DMS53 treated with DMSO at 0.1 percent for 48 hours (cell line): ENCODE data around the gene C19orf67.

Source experiments
- DNase-seq: peaks from one replicate; lab custom pipeline; 2025; ENCODE audit not compliant: unreplicated experiment; lab: John Stamatoyannopoulos, UW

The C19orf67 gene

DNA sequence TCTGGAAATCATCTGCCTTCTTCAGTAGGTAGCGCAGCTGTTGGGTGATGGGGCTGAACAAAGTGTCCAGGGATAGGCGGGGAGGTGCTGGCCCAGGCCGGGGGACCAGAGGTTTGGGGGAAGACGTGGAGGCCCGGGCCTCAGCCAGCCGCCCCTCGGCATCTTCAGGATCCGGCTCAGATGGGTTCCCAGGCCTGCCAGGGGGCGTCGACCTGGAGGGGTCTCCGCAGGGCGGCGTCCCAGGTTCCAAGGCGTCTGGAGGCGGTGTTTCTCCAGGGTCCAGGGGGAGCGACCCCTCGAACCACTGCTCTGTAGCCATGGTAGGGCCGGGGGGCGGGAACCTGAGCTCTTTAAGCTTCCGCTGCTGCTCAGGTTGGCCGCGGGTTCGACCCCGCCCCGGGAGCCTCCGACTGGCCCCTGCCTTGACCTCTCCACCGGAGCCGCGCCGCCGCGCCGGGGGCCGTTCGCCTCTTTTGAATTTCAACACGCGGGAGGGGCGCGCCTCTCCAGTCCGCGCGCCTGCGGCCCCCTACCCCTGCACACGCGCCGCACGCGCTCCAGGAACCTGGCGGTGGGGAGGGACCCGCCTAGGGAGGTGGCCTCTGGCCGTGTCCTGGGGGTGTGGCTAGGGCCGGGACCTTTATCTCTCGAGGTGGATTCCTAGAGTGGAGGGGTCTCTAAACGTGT is at the start of gene C19orf67:
C19orf67 (minus strand) TSS at position 475 of the 687 bp plus-strand sequence; CDS start at position 319, 156 bp downstream.
- no peak for DNase-seq

DNA sequence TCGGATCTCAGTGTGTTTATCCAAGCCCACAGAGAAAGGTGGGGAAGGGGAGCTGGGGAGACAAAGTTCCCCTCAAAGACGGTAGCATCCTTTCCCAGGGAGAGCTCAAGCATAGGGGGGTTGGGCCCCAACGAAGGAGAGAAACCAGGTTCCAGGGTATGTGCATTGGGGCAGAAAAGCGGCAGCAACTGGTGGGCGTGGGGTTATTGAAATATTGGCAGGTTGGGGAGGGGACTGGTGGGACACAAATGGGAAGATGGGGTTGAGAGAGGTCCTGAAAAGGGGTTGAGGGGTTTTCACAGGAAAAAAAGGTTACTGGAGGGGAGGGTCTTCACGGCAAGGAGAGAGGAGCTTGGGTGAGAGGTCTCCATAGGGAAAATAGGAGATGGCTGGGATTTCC is 49.8 kb upstream of the C19orf67 start:
- no peak for DNase-seq

DNA sequence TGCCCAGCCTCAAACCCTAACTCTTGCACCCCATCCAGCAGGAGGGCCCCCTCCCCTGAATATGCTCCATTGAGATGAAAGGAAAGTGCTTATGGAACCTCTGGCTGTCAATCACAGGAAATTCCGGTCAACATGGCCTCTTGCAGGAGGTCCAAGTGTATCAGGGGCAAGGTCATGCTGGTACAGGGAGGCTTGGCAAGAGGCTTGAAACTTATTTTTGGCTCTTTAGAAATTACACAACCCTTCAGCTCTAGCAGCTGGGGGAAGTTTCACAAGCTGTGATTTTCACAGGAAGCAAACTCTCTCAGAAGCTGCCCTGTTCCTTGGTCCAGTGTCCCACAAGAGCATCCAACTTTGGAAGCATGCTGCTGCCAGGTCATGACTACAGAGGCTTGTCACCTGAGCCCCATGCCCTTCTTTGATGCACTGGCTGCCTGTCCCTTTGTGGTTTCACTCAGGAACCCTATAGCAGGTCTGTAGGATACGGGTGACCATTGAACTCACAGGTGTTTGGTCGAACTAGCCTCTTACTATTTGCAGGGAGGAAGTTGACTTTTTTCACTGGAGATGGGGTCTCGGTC is 42.4 kb upstream of the C19orf67 start:
- no peak for DNase-seq

- no peak for DNase-seq
Observed at GRCh38 chr19:14127176-14127575, 41.6 kb upstream of the C19orf67 start.

DNA sequence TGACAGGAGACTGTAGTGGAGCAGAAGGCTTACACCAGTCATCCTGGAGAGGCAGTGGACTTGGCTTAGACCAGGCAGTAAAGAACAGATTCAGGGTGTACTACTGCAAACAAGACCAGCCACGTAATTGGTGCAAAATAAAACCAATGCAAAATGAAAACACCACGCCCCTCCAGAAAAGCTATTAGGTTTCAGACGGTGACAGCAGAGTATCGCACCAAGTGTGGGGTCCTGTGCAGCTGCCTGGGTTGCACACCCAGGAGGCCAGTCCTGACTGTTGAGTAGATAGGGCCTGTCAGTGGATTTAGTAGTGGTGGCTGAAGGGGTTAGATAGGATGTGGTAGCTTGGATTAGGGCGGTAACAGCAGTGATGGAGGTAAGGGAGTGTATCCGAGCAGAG is 37.3 kb upstream of the C19orf67 start:
- DNase-seq, result no peak

DNA sequence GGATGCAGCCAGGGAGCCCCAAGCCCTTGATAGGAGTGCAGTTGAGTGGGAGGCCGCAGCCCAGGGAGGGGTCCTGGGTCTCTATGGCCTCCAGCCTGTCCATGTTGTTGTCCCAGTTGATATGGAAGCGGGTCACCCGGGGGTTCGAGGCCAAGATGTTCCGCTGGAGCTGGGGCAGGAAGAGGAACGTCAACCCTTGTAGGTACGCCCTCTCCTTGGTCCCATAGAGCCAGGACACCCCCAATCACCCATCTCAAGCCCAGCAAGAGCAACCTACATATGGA is 34.9 kb upstream of the C19orf67 start:
- no peak for DNase-seq

- DNase-seq, result no peak
Observed at GRCh38 chr19:14119644-14120496, 34.3 kb upstream of the C19orf67 start.

DNA sequence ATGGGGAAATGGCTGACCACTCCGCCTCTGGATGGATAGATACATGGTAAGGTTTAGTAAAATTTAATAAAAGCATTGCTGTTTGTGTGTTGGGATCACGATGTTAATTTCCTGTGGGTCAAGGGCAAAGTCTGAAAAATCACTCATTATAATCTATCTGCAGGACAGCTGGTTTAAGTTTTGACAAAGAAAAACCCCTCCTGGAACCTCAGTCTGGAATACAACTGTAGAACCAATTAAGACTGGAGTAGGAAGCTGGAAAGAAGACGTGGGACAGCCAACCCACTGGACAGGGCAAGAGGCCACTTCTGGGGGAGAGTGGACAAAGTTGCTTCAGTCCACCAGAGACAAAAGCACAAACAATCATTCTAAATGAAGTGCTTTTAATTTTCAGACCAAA is 33.6 kb upstream of the C19orf67 start:
- no peak for DNase-seq

GRCh38 chr19:14118165-14119051 is 32.8 kb upstream of the C19orf67 start:
- peak; percentile 21 for DNase-seq

DNA sequence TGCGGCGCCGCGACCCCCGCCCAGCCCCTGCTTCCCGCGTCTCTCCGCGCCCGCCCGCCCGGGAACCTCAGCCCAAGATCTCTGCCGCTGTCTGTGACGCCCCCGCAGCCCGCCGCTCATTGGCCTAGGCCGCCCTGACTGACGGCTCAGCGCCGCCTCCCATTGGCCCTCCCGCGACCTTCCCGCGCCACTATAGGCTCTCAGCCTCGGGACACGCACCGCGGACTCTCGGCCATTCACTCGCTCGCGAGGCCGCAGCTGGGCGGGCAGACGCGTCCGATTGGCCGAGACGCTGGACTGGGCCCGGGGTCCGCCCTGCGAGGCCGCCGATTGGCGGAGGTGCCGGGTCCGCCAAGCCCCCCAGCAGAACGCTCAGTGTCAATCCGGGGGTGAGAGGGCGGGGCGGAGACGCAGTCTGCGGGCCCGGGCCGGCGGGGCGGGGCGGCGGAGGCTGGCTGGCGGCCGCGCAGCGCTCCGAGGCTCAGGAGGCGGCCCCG is 32.1 kb upstream of the C19orf67 start, which contains the start of gene PRKACA:
PRKACA (minus strand) TSS at position 95 of the 497 bp plus-strand sequence. CDS start 215 bp downstream, outside the sequence.
- DNase-seq, result peak; percentile 92

GRCh38 chr19:14116918-14117578 is 31.5 kb upstream of the C19orf67 start:
- no peak for DNase-seq

GRCh38 chr19:14116525-14116917 is 30.9 kb upstream of the C19orf67 start:
- no peak for DNase-seq

- DNase-seq, result no peak
Observed at GRCh38 chr19:14115756-14116155, 30.2 kb upstream of the C19orf67 start.

GRCh38 chr19:14114854-14115253 is 29.3 kb upstream of the C19orf67 start:
- DNase-seq, result no peak

- no peak for DNase-seq
Observed at GRCh38 chr19:14114439-14114838, 28.9 kb upstream of the C19orf67 start.

- no peak for DNase-seq
Observed at GRCh38 chr19:14113762-14114414, 28.3 kb upstream of the C19orf67 start.

DNA sequence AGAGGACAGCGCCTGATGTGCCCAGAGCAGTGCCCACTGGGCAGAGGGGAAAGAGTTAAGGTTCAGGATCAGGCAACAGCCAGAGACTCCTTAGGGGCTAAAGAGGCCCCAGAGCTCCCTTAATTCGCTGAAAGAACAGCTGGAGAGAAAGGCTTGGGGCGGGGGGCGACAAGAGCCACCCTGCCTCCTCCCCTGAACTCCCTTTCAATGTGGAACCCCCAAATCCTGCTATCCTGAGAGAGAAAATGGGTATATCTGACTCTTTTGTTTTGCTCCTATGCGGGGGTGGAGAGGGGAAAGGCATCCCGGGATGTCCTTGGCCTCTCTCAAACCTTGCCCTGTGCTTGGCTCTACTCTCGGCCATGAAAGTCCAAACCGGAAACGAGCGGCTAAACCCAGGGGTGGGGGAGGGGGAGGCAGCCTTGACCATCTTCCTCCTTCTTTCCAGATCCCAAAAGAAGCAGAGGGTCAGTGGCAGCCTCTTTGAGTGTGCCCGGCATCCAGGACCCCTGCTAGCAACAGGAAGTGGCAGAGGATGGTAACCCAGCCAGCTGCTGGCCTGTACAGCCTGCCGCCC is 27.3 kb upstream of the C19orf67 start:
- DNase-seq, result no peak

DNA sequence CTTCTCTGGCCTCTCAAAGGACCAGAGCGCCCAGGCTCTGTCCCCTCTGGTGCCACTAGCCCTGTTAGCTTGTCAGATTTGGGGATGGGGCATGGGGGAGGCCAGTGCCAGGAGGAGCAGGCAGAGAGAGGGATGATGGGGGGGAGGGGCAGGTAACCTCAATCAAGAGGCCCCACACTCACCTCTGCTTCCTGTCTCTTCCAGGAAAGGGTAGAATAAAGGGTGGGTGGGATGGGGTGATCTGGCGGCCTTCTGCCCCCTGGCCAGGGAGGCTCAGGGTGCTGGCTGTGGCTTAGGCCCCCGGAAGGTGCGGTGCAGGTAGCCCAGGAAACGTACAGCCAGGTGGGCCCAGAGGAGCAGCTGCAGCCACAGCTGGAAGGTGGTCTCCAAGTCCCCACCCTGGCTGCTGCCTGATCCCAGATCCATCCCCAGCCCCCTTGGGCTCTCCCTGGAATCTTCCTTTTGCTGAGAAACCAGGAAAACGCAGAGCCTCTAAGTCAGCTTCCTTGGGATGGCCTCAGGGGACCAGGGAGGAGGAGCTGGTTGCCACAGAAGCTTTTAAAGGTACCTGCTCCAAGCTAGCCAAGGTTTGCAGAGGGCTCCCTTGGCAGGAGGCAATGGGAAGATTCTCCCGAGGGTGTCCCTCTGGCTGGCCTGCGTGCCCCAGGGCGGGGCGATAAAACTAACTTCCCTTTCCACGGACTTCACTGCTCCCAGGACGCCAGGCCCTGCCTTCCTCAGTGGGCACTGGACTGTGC is 26.6 kb upstream of the C19orf67 start:
- no peak for DNase-seq

- DNase-seq, result no peak
Observed at GRCh38 chr19:14111486-14111885, 25.9 kb upstream of the C19orf67 start.
